ENCODE measurements around the gene IL10RB.
"Not testable (repeated sequence)": the region's sequence is repeated elsewhere in the genome, so short reads cannot be mapped to it uniquely, and the experiment has no call there.

The IL10RB gene

DNA sequence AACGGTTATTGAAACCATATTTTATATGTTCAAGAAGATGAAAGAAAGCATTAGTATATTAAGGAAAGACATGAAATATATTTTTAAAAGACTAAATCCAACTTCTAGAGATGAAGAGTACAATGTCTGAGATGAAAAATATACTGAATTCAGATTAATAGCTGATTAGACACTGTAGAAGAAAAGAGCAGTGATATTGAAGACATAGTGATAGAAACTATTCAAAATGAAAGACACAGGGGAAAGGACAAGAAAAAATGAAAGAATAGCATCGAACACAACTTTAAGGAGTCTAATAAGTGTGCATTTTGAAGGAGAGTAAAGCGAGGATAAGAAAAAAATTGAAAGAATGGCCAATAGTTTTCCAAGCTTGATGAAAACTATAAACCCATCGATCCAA is 47.4 kb downstream of the IL10RB start:
- no peak overlapping the region for H3K27ac ChIP-seq
- no peak for TF ChIP-seq ZFX (IDR thresholded peaks at IDR 0.05)
- TF ChIP-seq, protein P1, sequence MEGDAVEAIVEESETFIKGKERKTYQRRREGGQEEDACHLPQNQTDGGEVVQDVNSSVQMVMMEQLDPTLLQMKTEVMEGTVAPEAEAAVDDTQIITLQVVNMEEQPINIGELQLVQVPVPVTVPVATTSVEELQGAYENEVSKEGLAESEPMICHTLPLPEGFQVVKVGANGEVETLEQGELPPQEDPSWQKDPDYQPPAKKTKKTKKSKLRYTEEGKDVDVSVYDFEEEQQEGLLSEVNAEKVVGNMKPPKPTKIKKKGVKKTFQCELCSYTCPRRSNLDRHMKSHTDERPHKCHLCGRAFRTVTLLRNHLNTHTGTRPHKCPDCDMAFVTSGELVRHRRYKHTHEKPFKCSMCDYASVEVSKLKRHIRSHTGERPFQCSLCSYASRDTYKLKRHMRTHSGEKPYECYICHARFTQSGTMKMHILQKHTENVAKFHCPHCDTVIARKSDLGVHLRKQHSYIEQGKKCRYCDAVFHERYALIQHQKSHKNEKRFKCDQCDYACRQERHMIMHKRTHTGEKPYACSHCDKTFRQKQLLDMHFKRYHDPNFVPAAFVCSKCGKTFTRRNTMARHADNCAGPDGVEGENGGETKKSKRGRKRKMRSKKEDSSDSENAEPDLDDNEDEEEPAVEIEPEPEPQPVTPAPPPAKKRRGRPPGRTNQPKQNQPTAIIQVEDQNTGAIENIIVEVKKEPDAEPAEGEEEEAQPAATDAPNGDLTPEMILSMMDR (conservative IDR thresholded peaks at IDR 0.05): no peak

DNA sequence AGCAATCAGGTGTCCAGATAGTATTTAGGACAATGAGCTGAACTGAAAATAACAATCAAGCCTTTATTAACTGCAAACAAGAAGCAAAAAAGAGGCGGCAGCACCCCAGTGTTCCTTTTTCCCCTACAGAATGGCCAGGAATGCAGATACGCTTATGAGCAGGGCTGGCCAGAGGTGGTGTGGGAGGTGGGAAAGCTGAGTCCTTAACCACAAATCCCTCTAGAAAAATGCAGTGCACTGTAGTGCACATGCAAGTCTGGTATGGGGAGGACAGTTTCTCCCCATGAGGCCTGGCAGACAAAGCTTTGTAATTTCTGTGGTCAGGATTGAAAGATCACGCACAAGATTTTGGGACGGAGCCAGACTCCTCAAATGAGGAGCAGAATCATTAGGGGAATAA is 47.9 kb downstream of the IL10RB start:
- no peak for TF ChIP-seq ZFX (IDR thresholded peaks at IDR 0.05)
- TF ChIP-seq, protein P1 (conservative IDR thresholded peaks at IDR 0.05): no peak
- H3K27ac ChIP-seq: no peak overlapping the region

DNA sequence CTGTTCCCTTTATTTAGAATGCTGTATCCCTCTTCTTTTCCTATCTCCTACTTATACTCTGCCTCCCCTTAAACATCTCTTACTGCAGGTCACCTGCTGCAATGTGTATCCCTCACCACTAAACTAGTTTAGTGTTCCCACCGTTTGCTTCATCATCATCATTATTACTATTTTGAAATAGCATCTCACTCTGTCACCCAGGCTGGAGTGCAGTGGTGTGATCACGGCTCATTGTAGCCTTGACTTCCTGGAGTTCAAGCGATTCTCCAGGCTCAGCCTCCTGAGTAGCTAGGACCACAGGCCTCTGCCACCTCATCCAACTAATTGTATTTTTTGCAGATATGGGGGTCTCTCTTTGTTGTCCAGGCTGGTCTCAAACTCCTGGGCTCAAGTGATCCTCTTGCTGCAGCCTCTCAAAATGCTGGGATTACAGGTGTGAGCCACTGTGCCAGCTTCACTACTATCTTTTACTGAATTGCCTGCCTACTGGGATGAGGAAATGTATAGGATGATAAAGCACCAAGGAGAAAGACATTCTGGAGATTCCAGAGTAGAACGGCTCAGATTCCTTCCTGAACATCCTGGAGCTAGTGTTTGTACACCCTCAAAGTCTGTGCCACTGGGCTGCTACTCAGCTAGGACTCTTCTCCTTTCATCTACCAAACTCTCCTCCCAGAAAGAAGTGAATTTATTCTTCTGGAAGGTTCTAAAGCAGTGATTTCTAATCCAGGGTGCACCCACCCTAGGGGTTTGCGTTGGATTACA is 50.0 kb downstream of the IL10RB start:
- H3K27ac ChIP-seq: no peak overlapping the region
- TF ChIP-seq, protein P1 (conservative IDR thresholded peaks at IDR 0.05): no peak
- no peak for TF ChIP-seq ZFX (IDR thresholded peaks at IDR 0.05)

DNA sequence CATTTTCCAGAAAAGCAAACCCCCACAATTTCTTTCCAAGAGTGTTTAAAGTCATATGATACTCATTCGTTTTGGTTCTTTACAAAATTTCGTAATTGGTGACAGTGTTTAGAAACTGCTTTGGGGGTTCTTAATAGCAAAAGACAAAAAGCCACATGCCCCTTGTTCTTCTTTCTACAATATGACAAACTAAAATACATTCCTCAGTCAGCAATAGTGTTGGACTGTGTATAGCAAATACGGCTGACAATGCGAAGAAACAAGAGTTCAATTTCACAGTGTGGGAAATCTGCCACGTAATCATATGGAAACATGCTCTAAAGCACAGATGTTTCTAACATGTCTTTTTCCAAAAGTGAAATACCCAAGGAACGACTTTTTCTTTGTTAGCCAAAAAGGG is 51.0 kb downstream of the IL10RB start:
- TF ChIP-seq, protein P1 (conservative IDR thresholded peaks at IDR 0.05): no peak
- no peak for TF ChIP-seq ZFX (IDR thresholded peaks at IDR 0.05)
- no peak overlapping the region for H3K27ac ChIP-seq

DNA sequence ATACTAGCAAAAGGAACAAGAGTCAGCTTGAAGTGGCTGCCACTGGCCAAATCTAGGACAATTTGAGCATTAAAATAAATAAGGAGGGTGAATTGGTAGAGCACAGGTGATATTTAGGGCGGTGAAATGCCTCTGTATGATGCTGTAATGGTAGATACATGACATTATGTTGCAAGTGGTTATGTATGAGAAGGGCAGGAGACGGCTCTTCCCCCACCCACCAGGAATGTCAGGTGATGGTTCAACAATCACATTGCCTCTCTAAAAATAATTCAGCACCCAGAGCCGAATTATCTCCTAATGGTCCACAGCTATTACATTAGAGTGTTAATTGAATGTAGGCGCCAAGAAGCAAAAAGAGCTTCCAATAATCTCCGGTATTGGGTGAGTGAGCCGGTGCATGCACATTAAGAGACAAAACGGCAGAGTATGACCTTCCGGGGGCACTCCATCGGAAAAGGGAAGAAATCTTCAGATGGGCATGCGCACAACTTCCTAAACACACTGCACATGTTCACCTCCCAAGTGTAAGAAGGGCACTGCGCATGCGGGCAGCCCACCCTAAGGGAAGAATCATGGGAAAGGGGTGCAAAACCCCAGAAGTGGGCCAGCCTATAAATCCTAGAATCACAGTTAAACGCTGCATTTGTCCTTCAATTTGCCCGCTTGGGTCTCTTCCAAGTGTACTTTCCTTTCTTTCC is 51.8 kb downstream of the IL10RB start:
- H3K27ac ChIP-seq: no peak overlapping the region
- no peak for TF ChIP-seq ZFX (IDR thresholded peaks at IDR 0.05)
- TF ChIP-seq, protein P1 (conservative IDR thresholded peaks at IDR 0.05): no peak

DNA sequence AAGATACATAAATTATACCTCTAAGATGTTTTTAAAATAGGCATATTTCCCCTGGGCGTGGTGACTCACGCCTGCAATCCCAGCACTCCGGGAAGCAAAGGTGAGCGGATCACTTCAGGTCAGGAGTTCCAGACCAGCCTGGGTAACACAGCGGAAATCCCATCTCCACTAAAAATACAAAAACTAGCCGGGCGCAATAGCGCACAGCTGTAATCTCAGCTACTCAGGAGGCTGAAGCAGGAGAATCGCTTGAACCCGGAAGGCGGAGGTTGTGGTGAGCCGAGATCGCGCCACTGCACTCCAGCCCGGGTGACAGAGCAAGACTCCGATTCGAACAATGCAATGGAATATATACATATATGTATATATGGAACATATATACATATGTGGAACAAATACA is 54.8 kb downstream of the IL10RB start:
- not testable (repeated sequence) for H3K27ac ChIP-seq

DNA sequence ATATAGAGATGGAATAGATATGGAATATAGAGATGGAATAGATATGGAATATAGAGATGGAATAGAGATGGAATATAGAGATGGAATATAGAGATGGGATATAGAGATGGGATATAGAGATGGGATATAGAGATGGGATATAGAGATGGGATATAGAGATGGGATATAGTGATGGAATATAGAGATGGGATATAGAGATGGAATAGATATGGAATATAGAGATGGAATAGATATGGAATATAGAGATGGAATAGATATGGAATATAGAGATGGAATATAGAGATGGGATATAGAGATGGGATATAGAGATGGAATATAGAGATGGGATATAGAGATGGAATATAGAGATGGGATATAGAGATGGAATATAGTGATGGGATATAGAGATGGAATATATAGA is 57.4 kb downstream of the IL10RB start:
- H3K27ac ChIP-seq: not testable (repeated sequence)

DNA sequence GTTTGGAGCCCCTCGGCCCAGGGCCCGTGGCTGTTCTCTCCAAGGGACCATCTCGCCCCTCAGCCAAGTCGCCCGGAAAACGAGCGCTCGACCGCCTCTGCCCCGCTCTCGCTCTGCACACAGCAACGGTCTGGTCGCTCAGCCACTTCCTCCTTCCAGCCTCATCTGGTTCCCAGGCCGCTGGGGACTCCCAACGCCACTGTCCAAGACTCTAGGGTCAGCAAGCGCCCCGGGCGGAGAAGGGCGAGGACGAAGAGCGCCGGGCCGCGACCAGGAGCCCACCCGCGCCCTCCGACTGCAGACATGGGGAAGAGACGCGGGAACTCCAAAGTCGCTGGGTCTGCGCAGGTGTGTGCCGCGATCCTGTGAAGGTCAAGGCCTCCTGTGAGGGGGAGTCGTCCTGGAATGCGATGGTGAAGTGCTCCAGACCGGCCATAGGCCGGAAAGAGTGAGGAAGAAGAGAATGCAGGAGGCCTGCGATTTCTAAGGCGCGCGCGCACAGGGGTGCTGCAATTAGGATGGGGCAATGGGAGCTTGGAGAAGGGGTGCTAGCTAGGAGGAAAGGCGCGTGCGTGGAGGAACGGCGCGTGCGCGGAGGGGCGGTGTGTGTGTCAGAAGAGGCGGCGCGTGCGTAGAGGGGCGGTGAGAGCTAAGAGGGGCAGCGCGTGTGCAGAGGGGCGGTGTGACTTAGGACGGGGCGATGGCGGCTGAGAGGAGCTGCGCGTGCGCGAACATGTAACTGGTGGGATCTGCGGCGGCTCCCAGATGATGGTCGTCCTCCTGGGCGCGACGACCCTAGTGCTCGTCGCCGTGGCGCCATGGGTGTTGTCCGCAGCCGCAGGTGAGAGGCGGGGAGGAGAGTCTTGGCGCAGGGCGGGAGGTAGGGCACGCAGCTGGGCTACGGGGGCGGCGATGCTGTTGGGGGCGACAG is 58.4 kb downstream of the IL10RB start, which contains the start of gene IFNAR1:
Gene IFNAR1, plus strand, starts transcription at position 680 of the 931 bp plus-strand sequence. Its CDS starts 86 bp downstream, at position 766.
- H3K27ac ChIP-seq: peak within 1 kb of the TSS; percentile 95
- TF ChIP-seq ZFX (IDR thresholded peaks at IDR 0.05): peak; percentile 70
- TF ChIP-seq, protein P1 (conservative IDR thresholded peaks at IDR 0.05): no peak
